Ectodermal cell (in vitro differentiated cells): Measurements from ENCODE around the gene DCTN2.
"Not testable (repeated sequence)": the region's sequence is repeated elsewhere in the genome, so short reads cannot be mapped to it uniquely, and the experiment has no call there.

Experiments
- H3K27ac ChIP-seq: 2 replicates; pipeline ENCODE4 v1.7.0; 2013; ENCODE audit warnings: mild to moderate bottlenecking, low read depth, low read length; ENCODE audit not compliant: insufficient read depth, poor library complexity, severe bottlenecking
- H3K27me3 ChIP-seq: 2 replicates; pipeline ENCODE4 v1.7.0; 2013; ENCODE audit warnings: mild to moderate bottlenecking, low read length; ENCODE audit not compliant: insufficient read depth, control insufficient read depth, poor library complexity, severe bottlenecking
- H3K36me3 ChIP-seq: one replicate; pipeline ENCODE4 v1.7.0; 2013; ENCODE audit warnings: low read length; ENCODE audit not compliant: control insufficient read depth, insufficient read depth
- H3K4me1 ChIP-seq: one replicate; pipeline ENCODE4 v1.7.0; 2013; ENCODE audit warnings: low read length; ENCODE audit not compliant: control insufficient read depth, insufficient read depth
- H3K4me3 ChIP-seq: 2 replicates; pipeline ENCODE4 v1.7.0; 2013; ENCODE audit warnings: low read depth, low read length, control low read depth; ENCODE audit not compliant: insufficient read depth
- H3K9me3 ChIP-seq: 2 replicates; pipeline ENCODE4 v1.7.0; 2013; ENCODE audit warnings: mild to moderate bottlenecking, low read length, moderate library complexity; ENCODE audit not compliant: control insufficient read depth
- WGBS, 2 experiments: methylation state at CpG; one replicate each; pipeline ENCODE4 v1.1.7; 2013; ENCODE audit warnings: missing lambda C conversion rate in 2 of 2; 5-methylcytosine and 5-hydroxymethylcytosine counted together

DCTN2 gene

DNA sequence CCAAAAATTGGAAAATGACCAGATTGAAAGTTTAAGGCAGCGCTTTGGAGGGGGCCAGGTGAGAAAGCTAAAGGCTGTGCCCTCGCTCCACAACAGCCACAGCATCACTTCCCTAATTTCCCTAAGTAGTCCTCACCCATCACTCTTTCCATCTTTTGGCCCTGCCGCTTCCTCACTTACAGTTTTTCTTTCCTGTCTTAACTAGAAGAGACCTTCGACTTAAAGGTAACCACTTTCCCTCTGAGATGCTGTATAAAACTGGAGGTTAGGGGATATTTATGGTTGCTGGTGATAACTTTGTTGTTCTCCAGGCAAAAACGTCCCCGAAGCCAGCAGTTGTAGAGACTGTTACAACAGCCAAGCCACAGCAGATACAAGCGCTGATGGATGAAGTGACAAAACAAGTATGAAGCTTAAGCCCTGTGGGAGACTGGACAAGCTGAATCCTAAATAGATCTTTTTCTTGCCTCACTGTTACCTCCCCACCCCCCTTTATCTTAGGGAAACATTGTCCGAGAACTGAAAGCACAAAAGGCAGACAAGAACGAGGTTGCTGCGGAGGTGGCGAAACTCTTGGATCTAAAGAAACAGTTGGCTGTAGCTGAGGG lies 31.0 kb downstream of the DCTN2 start:
- Histone ChIP-seq H3K9me3 (no peaks in the 10 kb centered on the region), H3K27me3 (no peaks in the 10 kb centered on the region), H3K4me3 (no peak overlapping the region), H3K4me1 (peaks cover 4% of the 10 kb centered on the region), H3K27ac (no peak overlapping the region), H3K36me3 (peaks cover 40% of the 10 kb centered on the region)
- 96 to 97% methylated on average over 11 of the region's 11 CpGs for WGBS, 2 experiments

DNA sequence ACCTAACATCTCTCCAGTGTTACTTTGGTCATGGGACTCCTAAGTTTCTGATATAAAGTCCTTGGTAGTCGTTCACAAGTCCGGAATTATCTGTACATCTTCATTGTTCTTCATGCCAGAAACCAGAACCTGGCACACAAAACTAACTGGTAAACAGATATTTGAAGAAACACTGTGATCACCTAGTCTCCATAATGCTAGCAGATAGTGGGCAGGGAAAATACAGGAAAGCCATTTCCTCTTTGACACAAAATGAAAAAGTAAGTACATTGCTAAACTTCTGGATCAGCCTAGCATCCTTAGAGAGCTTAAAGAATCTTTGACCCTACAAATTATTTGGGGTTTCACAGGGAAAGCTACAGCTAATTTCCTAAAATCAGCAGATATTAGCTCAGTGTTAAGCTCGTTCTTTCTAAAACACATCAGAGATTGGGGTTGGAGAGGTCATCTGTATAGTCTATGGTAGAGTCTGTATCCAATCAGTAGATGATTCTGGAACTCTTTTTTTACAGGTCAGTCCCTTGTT lies 31.5 kb downstream of the DCTN2 start:
- H3K4me1 ChIP-seq, result peaks cover 4% of the 10 kb centered on the region
- 93% methylated on average over 3 of the region's 3 CpGs for WGBS, 2 experiments
- H3K9me3 ChIP-seq, result no peaks in the 10 kb centered on the region
- H3K36me3 ChIP-seq, result peaks cover 45% of the 10 kb centered on the region
- no peak overlapping the region for H3K27ac ChIP-seq
- H3K27me3 ChIP-seq, result no peaks in the 10 kb centered on the region
- no peak overlapping the region for H3K4me3 ChIP-seq

DNA sequence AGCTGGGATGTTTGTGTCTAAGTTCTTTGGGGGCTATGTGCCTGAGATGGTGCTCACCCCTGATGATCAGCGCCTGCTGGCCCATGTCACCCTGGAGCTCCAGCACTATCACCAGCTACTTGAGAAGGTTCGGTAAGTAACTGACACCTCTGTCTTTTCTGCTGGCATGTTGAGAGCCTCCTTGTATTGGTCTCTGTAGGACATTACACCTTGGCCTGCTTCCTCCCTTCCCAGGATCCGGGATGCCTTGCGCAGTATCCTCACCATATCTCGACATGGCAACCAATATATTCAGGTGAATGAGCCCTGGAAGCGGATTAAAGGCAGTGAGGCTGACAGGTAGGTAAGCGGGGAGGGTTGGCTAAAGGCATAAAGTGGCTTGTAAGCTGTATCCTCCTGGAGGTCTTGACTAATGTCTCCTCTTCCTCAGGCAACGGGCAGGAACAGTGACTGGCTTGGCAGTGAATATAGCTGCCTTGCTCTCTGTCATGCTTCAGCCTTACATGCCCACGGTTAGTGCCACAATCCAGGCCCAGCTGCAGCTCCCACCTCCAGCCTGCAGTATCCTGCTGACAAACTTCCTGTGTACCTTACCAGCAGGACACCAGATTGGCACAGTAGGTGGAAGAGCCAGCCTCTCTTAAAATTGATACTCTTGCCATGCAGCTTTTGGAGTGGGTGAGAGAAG lies 32.1 kb downstream of the DCTN2 start:
- WGBS, 2 experiments, result 94 to 95% methylated on average over 9 of the region's 9 CpGs
- H3K9me3 ChIP-seq, result no peaks in the 10 kb centered on the region
- peaks cover 45% of the 10 kb centered on the region for H3K36me3 ChIP-seq
- H3K27me3 ChIP-seq, result no peaks in the 10 kb centered on the region
- no peak overlapping the region for H3K27ac ChIP-seq
- no peak overlapping the region for H3K4me3 ChIP-seq
- peaks cover 4% of the 10 kb centered on the region for H3K4me1 ChIP-seq

DNA sequence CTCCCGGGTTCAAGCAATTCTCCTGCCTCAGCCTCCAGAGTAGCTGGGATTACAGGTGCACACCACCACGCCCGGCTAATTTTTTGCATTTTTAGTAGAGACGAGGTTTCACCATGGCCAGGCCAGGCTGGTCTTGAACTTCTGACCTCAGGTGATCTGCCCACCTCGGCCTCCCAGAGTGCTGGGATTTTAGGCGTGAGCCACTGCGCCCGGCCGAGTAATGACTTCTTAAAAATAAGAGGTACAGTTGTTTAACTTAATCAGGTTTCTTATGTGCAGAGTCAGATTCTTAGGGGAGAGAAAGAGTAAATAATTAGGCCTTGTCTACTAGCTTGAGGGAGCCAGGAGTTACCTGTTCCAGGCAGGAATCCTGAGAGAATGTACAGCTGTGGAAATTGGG lies 32.7 kb downstream of the DCTN2 start:
- H3K4me3 ChIP-seq, H3K9me3 ChIP-seq, H3K4me1 ChIP-seq, H3K27me3 ChIP-seq, H3K27ac ChIP-seq: not testable (repeated sequence)
- WGBS, 2 experiments, result 96 to 97% methylated on average over 9 of the region's 9 CpGs
- H3K36me3 ChIP-seq, result peaks cover 51% of the 10 kb centered on the region

DNA sequence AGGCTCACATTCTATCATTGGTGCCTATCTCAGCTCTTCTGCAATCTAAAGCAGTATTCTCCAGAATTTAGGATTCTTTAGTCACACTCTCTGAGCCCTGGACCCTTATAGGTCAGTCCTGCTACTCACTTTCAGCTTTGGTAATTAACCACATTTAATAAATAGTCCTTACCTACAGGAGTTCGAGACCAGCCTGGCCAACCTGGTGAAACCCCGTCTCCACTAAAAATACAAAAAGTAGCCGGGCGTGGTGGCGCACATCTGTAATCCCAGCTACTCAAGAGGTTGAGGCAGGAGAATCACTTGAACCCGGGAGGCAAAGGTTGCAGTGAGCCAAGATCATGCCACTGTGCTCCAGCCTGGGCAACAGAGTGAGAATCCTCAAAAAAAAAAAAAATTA lies 33.3 kb downstream of the DCTN2 start:
- not testable (repeated sequence) for H3K27me3 ChIP-seq, H3K4me3 ChIP-seq, H3K4me1 ChIP-seq, H3K27ac ChIP-seq, H3K9me3 ChIP-seq
- WGBS, 2 experiments, result 93 to 94% methylated on average over 6 of the region's 6 CpGs
- peaks cover 55% of the 10 kb centered on the region for H3K36me3 ChIP-seq

DNA sequence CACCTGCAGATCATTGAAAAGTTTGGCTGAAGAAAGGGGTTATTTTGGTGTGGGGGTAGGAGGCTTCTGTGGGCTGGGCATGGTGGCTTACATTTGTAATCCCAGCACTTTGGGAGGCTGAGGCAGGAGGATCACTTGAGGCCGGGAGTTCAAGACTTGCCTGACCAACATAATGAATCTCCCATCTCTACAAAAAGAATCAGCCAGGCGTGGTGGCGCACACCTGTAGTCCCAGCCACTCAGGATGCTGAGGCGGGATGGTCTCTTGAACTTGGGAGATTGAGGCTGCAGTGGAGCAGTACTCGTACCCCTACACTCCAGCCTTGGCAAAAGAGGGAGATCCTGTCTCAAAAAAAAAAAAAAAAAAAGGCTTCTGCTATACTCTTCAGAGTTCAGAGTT lies 33.7 kb downstream of the DCTN2 start:
- WGBS, 2 experiments, result 92 to 95% methylated on average over 5 of the region's 5 CpGs
- H3K4me1 ChIP-seq, result no peaks in the 10 kb centered on the region
- H3K27ac ChIP-seq, result no peak overlapping the region
- no peaks in the 10 kb centered on the region for H3K9me3 ChIP-seq
- no peaks in the 10 kb centered on the region for H3K27me3 ChIP-seq
- H3K36me3 ChIP-seq, result peaks cover 55% of the 10 kb centered on the region
- no peak overlapping the region for H3K4me3 ChIP-seq

DNA sequence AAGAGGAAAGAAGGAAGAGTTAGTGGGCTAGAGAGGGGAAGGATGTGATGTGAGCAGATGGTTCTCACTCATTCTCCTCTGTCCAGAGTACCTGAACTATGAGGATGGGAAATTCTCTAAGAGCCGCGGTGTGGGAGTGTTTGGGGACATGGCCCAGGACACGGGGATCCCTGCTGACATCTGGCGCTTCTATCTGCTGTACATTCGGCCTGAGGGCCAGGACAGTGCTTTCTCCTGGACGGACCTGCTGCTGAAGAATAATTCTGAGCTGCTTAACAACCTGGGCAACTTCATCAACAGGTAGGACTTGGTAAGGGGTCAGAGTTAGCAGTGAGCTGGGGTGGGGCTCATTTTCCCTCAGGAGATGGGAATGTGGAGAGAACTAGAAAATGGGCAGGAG lies 34.3 kb downstream of the DCTN2 start:
- no peaks in the 10 kb centered on the region for H3K9me3 ChIP-seq
- H3K4me3 ChIP-seq, result no peak overlapping the region
- H3K27ac ChIP-seq, result no peak overlapping the region
- H3K4me1 ChIP-seq, result no peaks in the 10 kb centered on the region
- WGBS, 2 experiments, result 95 to 96% methylated on average over 6 of the region's 6 CpGs
- H3K27me3 ChIP-seq, result no peaks in the 10 kb centered on the region
- peaks cover 55% of the 10 kb centered on the region for H3K36me3 ChIP-seq

DNA sequence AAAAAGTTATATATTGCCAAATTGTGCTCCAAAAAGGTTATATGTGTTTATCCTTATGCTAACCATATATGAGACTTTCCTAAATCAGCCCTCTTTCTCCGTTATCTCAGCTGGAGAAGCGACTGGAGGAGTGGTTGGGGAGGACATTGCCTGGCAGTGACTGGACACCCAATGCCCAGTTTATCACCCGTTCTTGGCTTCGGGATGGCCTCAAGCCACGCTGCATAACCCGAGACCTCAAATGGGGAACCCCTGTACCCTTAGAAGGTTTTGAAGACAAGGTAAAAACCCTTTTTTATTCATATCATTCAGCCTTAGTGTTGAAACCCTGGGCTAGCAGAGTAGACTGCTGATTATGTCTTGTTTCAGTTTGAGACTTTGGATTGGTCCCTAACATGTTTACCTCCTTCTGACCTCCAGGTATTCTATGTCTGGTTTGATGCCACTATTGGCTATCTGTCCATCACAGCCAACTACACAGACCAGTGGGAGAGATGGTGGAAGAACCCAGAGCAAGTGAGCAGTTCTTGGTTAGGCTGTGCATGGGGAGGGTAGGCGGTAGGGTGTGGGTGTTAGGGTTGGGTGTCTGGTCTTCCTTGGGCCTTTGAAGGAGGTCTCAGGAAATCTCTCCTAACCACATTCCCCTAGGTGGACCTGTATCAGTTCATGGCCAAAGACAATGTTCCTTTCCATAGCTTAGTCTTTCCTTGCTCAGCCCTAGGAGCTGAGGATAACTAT lies 35.2 kb downstream of the DCTN2 start:
- 95 to 96% methylated on average over 7 of the region's 7 CpGs for WGBS, 2 experiments
- Histone ChIP-seq H3K27ac (no peak overlapping the region), H3K27me3 (no peaks in the 10 kb centered on the region), H3K9me3 (no peaks in the 10 kb centered on the region), H3K36me3 (peaks cover 54% of the 10 kb centered on the region), H3K4me3 (no peak overlapping the region), H3K4me1 (no peaks in the 10 kb centered on the region)

DNA sequence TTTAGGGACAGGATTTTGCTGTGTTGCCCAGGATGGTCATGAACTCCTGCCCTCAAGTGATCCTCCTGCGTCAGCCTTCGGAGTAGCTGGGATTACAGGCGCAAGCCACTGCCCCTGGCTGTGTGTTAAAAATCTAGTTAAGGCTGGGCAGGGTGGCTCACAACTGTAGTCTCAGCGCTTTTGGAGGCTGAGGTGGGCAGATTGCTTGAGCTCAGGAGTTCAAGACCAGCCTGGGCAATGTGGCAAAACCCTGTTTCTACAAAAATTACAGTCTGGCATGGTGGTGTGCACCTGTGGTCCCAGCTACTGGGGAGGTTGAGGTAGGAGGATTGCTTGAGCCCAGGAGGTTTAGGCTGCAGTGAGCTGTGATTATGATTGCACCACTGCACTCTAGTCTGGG lies 35.8 kb downstream of the DCTN2 start:
- Histone ChIP-seq H3K4me3 (no peak overlapping the region), H3K36me3 (peaks cover 53% of the 10 kb centered on the region), H3K27me3 (no peaks in the 10 kb centered on the region), H3K9me3 (no peaks in the 10 kb centered on the region), H3K4me1 (no peaks in the 10 kb centered on the region), H3K27ac (no peak overlapping the region)
- 92 to 98% methylated on average over 4 of the region's 4 CpGs for WGBS, 2 experiments

DNA sequence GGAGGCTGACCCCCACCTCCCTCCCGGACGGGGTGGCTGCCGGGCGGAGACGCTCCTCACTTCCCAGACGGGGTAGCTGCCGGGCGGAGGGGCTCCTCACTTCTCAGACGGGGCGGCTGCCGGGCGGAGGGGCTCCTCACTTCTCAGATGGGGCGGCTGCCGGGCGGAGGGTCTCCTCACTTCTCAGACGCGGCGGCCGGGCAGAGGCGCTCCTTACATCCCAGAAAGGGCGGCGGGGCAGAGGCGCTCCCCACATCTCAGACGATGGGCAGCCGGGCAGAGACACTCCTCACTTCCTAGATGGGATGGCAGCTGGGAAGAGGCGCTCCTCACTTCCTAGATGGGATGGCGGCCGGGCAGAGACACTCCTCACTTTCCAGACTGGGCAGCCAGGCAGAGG lies 39.2 kb downstream of the DCTN2 start:
- H3K27me3 ChIP-seq, H3K9me3 ChIP-seq, H3K27ac ChIP-seq, H3K4me3 ChIP-seq, H3K4me1 ChIP-seq: not testable (repeated sequence)
- WGBS, 2 experiments, result 96 to 98% methylated on average over 18 to 27 of the region's 28 CpGs
- peaks cover 60% of the 10 kb centered on the region for H3K36me3 ChIP-seq
